IPS-18c (cell line): ENCODE data around the gene SLC9A7.

Source experiments
- H3K4me3 ChIP-seq: 2 replicates; pipeline ENCODE4 v1.7.0; 2013; ENCODE audit warnings: low read depth, mild to moderate bottlenecking, low read length, moderate library complexity; ENCODE audit not compliant: insufficient read depth
- H3K9me3 ChIP-seq: one replicate; pipeline ENCODE4 v1.6.1; 2013; ENCODE audit warnings: mild to moderate bottlenecking, low read length, moderate library complexity; ENCODE audit not compliant: control insufficient read depth, insufficient read depth

SLC9A7 gene

GRCh38 chrX:46637938-46638337, 121.0 kb downstream of the SLC9A7 start:
- peaks cover 5% of the 10 kb centered on the region for H3K9me3 ChIP-seq
- no peak overlapping the region for H3K4me3 ChIP-seq

GRCh38 chrX:46636223-46636622, 122.7 kb downstream of the SLC9A7 start:
- H3K4me3 ChIP-seq: no peak overlapping the region
- peaks cover 5% of the 10 kb centered on the region for H3K9me3 ChIP-seq

- peaks cover 7% of the 10 kb centered on the region for H3K9me3 ChIP-seq
Measured at GRCh38 chrX:46635186-46635585, 123.7 kb downstream of the SLC9A7 start.

GRCh38 chrX:46634577-46634976, 124.3 kb downstream of the SLC9A7 start:
- peaks cover 7% of the 10 kb centered on the region for H3K9me3 ChIP-seq
- H3K4me3 ChIP-seq: no peak overlapping the region

More at GRCh38 chrX:46635186-46635585, 123.7 kb downstream of the SLC9A7 start:
- H3K4me3 ChIP-seq: no peak overlapping the region

DNA sequence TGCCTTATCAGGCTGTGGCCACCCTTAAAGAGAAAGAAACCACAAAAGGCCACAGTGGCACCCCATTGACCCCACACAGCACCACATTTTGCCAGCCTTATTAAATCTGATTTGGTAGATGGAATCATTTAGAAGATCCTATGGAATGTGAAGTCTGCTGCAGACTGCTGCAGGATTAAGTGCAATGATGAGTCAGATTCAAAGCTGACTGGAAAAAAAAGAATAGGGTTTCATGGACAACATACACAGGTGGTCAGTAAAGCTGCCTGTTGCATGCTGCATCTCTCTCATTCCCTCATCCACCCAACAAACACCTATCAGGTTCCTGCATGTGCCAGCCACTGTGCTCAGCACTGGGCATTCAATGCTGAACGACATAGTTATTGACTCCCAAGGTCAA, 128.8 kb downstream of the SLC9A7 start:
- Histone ChIP-seq H3K4me3 (no peak overlapping the region), H3K9me3 (peaks cover 8% of the 10 kb centered on the region)

GRCh38 chrX:46628460-46629371, 130.2 kb downstream of the SLC9A7 start:
- peaks cover 8% of the 10 kb centered on the region for H3K9me3 ChIP-seq
- H3K4me3 ChIP-seq: no peak overlapping the region

GRCh38 chrX:46627711-46628419, 131.1 kb downstream of the SLC9A7 start:
- Histone ChIP-seq H3K4me3 (no peak overlapping the region), H3K9me3 (peaks cover 8% of the 10 kb centered on the region)

- Histone ChIP-seq H3K9me3 (peaks cover 8% of the 10 kb centered on the region), H3K4me3 (no peak overlapping the region)
Measured at GRCh38 chrX:46627062-46627461, 131.9 kb downstream of the SLC9A7 start.

DNA sequence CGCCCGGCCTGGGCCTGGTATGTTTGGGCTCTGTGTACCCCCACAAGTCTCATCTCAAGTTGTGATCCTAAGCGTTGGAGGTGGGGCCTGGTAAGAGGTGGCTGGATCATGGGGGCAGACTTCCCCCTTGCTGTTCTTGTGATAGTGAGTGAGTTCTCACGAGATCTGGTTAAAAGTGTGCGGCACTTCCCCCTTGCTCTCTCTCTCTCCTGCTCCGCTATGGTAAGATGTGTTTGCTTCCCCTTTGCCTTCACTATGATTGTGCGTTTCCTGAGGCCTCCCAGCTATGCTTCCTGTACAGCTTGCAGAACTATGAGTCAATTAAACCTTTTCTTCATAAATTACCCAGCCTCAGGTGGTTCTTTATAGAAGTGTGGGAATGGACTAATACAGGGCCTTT, 132.4 kb downstream of the SLC9A7 start:
- H3K9me3 ChIP-seq: peaks cover 7% of the 10 kb centered on the region
- H3K4me3 ChIP-seq: no peak overlapping the region

- Histone ChIP-seq H3K4me3 (no peak overlapping the region), H3K9me3 (peaks cover 9% of the 10 kb centered on the region)
Measured at GRCh38 chrX:46624090-46624786, 134.7 kb downstream of the SLC9A7 start.

DNA sequence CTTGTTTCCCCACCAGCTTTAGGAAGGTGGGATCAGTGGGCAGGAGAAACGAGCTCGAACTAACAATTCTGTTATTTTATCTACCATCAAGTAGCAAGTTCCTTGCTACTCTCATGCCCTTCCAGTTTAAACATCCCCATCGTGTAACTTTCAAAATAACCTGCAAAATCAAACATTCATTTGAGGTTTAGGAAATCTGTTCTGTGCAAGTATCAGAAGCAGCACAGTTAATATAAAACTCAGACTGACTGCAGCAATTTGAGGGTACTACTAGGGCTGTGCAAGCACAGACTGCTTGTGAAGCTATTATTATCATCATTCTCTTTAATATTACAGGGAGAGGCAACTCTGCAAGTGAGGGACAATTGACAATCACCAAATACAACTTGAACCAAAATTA, 137.3 kb downstream of the SLC9A7 start:
- peaks cover 11% of the 10 kb centered on the region for H3K9me3 ChIP-seq
- H3K4me3 ChIP-seq: no peak overlapping the region

DNA sequence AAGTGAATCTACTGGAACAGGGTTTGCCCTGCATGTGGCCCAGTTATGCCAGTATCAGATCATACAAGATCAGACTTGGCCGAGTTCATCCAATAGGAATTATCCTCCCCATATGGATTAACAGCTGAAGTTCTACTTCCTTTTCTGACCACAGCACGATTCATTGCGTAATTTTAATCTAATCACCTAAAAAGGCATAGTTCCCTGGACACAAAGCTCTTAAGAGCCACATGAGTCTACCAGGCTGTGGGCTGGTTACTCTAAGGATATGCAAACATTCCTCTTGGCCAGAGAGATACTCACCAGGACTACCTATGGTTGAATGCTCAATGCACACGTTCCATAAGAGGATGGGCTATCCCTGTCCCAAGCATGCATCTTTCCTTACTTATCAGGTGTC, 138.4 kb downstream of the SLC9A7 start:
- Histone ChIP-seq H3K4me3 (no peak overlapping the region), H3K9me3 (peaks cover 11% of the 10 kb centered on the region)

DNA sequence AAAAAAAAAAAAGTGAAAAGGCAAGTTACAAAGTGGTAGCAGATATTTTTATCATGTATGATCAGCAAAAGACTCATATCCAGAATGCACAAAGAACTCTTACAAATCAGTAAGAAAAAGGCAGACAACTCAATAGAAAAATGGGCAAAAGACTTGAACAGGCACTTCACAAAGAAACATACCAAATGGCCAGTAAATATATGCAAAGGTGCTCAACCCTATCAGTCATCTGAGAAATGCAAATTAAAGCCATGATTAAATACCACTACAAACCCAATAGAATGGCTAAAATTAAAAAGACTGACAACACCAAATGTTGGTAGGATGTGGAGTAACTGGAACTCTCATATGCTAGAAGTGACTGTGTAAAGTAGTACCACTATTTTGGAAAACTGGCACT, 140.0 kb downstream of the SLC9A7 start:
- H3K4me3 ChIP-seq: no peak overlapping the region
- peaks cover 11% of the 10 kb centered on the region for H3K9me3 ChIP-seq

DNA sequence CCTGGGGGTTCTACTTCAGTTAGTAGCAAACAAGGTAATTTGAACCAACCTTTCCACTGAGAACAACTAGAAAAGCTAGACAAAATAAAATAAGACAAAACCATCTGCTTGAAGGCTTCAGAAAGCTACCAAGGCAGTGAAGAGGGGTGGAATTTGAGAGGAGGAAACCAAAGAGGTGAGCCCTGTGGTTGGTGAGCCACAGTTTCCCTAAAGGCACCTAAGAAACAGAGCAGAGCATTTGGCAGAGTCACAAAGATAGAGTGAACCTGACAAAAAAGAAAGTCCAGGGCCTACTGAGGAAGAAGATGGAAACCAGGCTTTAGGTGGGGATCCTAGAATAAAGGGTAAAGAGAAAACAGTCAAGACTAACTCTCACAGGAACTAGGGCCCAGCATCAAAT, 141.0 kb downstream of the SLC9A7 start:
- Histone ChIP-seq H3K4me3 (no peak overlapping the region), H3K9me3 (peaks cover 11% of the 10 kb centered on the region)

GRCh38 chrX:46611658-46612362, 147.1 kb downstream of the SLC9A7 start:
- no peak overlapping the region for H3K4me3 ChIP-seq
- peaks cover 4% of the 10 kb centered on the region for H3K9me3 ChIP-seq

DNA sequence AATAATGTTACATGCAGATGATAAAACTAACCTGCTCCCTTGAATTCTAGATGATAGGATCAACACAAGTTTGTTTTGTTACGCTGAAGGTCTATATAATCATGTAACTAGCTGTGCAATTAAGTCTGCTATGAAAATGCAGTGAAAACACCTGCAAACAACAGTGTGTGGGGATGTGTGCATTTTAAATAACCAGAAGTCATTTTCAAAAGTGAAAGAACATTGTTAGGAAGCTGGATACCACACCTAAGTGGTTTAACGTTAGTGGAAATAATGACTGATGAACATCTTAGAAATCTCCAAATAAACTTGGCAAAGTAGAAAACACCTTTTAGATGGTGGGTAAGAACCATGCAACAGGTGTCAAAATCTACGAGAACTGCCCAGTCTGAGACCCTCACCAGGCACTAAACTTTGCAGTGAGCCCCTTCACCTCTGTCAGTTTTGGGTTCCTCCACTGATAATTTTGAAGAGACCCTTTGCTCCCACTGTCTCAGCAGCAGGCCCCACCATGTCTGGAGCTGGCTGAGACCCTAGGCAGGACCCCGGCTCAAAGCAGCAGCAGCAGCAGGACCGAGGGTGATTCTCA, 148.8 kb downstream of the SLC9A7 start:
- H3K4me3 ChIP-seq: no peak overlapping the region
- peaks cover 4% of the 10 kb centered on the region for H3K9me3 ChIP-seq

DNA sequence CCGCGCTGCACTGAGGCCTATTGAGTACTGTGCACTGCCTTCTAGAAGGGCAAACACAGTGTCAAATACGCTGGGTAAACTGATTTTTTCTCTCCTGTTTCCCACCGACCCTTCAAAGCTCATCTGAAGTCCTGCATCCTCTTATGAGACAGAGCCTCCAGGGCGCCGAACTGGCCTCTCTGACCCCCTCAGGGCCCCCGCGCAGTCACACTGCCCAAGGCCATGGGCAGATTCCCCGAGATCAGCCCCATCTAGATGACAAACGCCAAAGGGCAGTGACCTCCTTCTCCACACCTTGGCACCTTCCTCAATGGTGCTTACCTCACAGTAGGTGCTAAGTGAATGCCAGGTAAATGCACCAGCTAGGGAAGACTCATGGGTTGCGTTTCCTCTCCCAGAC, 151.0 kb downstream of the SLC9A7 start:
- Histone ChIP-seq H3K4me3 (no peak overlapping the region), H3K9me3 (peaks cover 4% of the 10 kb centered on the region)
